DMS 273 (cell line): Measurements from ENCODE around the gene PKN1.
"Not testable (repeated sequence)": the region's sequence is repeated elsewhere in the genome, so short reads cannot be mapped to it uniquely, and the experiment has no call there.

ENCODE experiments used
- DNase-seq: peaks from one replicate; lab custom pipeline; 2025; ENCODE audit not compliant: unreplicated experiment; lab: John Stamatoyannopoulos, UW

PKN1 gene

GRCh38 chr19:14432791-14433553 lies at the start of gene PKN1:
PKN1 (plus strand) TSS chr19:14433306; CDS start chr19:14433522, 216 bp downstream.
- DNase-seq = peak; percentile 79

GRCh38 chr19:14383661-14384555 lies 49.2 kb upstream of the PKN1 start:
- DNase-seq = peak; percentile 87

GRCh38 chr19:14385492-14385891 lies 47.6 kb upstream of the PKN1 start:
- no peak for DNase-seq

GRCh38 chr19:14390548-14390947 lies 42.6 kb upstream of the PKN1 start:
- DNase-seq = no peak

GRCh38 chr19:14391156-14391821 lies 41.8 kb upstream of the PKN1 start:
- no peak for DNase-seq

- peak; percentile 43 for DNase-seq
Observed at GRCh38 chr19:14393329-14393728, 39.8 kb upstream of the PKN1 start.

GRCh38 chr19:14394167-14394566 lies 38.9 kb upstream of the PKN1 start:
- DNase-seq = no peak

- no peak for DNase-seq
Observed at GRCh38 chr19:14395262-14395661, 37.8 kb upstream of the PKN1 start.

- DNase-seq = no peak
Observed at GRCh38 chr19:14395710-14396336, 37.3 kb upstream of the PKN1 start.

GRCh38 chr19:14396730-14397129 lies 36.4 kb upstream of the PKN1 start:
- DNase-seq = not testable (repeated sequence)

GRCh38 chr19:14397168-14397567 lies 35.9 kb upstream of the PKN1 start:
- DNase-seq = not testable (repeated sequence)

- DNase-seq = no peak
Observed at GRCh38 chr19:14400951-14401431, 32.1 kb upstream of the PKN1 start.

GRCh38 chr19:14401468-14402195 lies 31.5 kb upstream of the PKN1 start:
- no peak for DNase-seq

- no peak for DNase-seq
Observed at GRCh38 chr19:14402332-14403144, 30.6 kb upstream of the PKN1 start.

GRCh38 chr19:14403145-14403930 lies 29.8 kb upstream of the PKN1 start:
- DNase-seq = not testable (repeated sequence)

GRCh38 chr19:14404312-14404711 lies 28.8 kb upstream of the PKN1 start:
- no peak for DNase-seq

- no peak for DNase-seq
Observed at GRCh38 chr19:14405380-14405757, 27.7 kb upstream of the PKN1 start.

GRCh38 chr19:14405758-14406644 lies 27.1 kb upstream of the PKN1 start:
- peak; percentile 87 for DNase-seq
